Upper lobe of left lung (tissue), 4 donors: ENCODE data around the gene ANO3.

Source experiments
- EP300 ChIP-seq, 4 donors: sonication (generic); formaldehyde crosslinking; IDR thresholded peaks; one replicate each; pipeline ENCODE4 v1.5.1; 2017; ENCODE audit warnings: antibody characterized with exemption in 4 of 4, control low read depth in 2 of 4
- POLR2A ChIP-seq, 4 donors: fragments of 450-650 bp; IDR thresholded peaks; one replicate each; pipeline ENCODE4 v1.5.1; 2016 to 2017; ENCODE audit warnings: antibody characterized with exemption in 4 of 4, mild to moderate bottlenecking in 2 of 4
- POLR2AphosphoS5 ChIP-seq, 2 donors: sonication (generic); formaldehyde crosslinking; IDR thresholded peaks; one replicate each; pipeline ENCODE4 v1.5.1; 2017; ENCODE audit warnings: antibody characterized with exemption in 2 of 2
- TF ChIP-seq, protein P1 (sequence below), 6 experiments: fragments of 450-650 bp in 4 of 6; fragments of 200-600 bp in 2 of 6; sonication (generic) in 2 of 6; IDR thresholded peaks; one replicate each; pipeline ENCODE4 v1.5.1; 2016 to 2019; ENCODE audit warnings: antibody characterized with exemption in 6 of 6

DNA sequence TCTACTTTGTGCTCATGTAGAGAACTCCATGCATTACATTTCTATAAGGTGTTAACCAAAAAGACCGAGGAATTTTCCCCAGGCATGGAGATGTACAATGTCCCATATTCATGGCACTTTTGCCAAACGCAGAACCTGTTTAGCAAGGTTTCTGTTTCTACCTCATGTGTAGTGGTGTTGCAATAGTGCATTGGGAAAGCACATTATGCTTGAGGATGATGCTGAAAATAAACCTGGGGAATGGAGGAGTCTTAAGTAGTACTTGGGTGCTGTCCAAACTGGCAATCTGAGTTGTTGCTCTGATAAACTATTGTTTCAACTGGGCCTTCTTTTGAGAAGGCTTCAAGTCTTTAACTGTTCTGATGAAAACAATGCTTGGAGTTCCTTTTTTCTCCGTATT is 251.6 kb downstream of the ANO3 start:
- TF ChIP-seq, protein P1, sequence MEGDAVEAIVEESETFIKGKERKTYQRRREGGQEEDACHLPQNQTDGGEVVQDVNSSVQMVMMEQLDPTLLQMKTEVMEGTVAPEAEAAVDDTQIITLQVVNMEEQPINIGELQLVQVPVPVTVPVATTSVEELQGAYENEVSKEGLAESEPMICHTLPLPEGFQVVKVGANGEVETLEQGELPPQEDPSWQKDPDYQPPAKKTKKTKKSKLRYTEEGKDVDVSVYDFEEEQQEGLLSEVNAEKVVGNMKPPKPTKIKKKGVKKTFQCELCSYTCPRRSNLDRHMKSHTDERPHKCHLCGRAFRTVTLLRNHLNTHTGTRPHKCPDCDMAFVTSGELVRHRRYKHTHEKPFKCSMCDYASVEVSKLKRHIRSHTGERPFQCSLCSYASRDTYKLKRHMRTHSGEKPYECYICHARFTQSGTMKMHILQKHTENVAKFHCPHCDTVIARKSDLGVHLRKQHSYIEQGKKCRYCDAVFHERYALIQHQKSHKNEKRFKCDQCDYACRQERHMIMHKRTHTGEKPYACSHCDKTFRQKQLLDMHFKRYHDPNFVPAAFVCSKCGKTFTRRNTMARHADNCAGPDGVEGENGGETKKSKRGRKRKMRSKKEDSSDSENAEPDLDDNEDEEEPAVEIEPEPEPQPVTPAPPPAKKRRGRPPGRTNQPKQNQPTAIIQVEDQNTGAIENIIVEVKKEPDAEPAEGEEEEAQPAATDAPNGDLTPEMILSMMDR (IDR thresholded peaks at IDR 0.05) = no peak
- no peak for TF ChIP-seq POLR2A (IDR thresholded peaks at IDR 0.05)
- TF ChIP-seq EP300 (IDR thresholded peaks at IDR 0.05) = peak in 2 of 4 donors; percentile 58 to 98
- TF ChIP-seq POLR2AphosphoS5 (IDR thresholded peaks at IDR 0.05) = peak; percentile 69 to 81
